K562 (cell line): ENCODE data around the gene CNDP2. TPM values are rescaled to one million over a fixed set of nuclear protein-coding genes. Genes with fewer than 3 reads are reported as not detected.

Source experiments
- ATAC-seq: fragments of 200-7000 bp; cut with Tn5 transposase; 3 replicates; pipeline ENCODE4 v1.9.1; 2020; ENCODE audit warnings: moderate library complexity
- BruUV-seq: library from RNA; stranded (reverse); fragments of 400-500 nt; replicated peaks from 2 replicates; lab custom pipeline; 2021; lab: Mats Ljungman, UMichigan
- CTCF ChIA-PET: fragments of 300-600 bp; formaldehyde crosslinking; extraction: SDS; loops from one replicate; lab custom pipeline; 2021; ENCODE audit warnings: low intra/inter-chr PET ratio; lab: Yijun Ruan, JAX
- POLR2A ChIA-PET: fragments of 300-600, 350-650 bp; sonication (Branson Sonifier 250); formaldehyde crosslinking; extraction: SDS; loops from one replicate; lab custom pipeline; 2021; ENCODE audit warnings: antibody characterized with exemption, inconsistent platforms; lab: Yijun Ruan, JAX
- DNase-seq, 4 experiments: peaks; one replicate each; pipeline versions ENCODE4 v3.0.0 to v3.0.0-alpha.2; 2011 to 2018; ENCODE audit warnings: low spot score in 3 of 4, mixed read lengths in 3 of 4; ENCODE audit errors: extremely low read depth in 1 of 4
- FAIRE-seq: peaks from 2 replicates; lab custom pipeline; 2011; peaks lifted over from hg19 to GRCh38; lab: Jason Lieb, UNC
- H2AFZ ChIP-seq: 2 replicates; pipeline ENCODE4 v1.6.0; 2011; ENCODE audit warnings: low read depth, low read length, control low read depth, inconsistent platforms
- H3K27ac ChIP-seq: fragments of 200-600 bp; 3 replicates; pipeline ENCODE4 v1.8.0; 2011; ENCODE audit warnings: low read depth, mild to moderate bottlenecking, control low read depth, inconsistent platforms, low read length, moderate library complexity, mixed read lengths; ENCODE audit errors: extremely low read depth
- H3K27me3 ChIP-seq, 2 experiments: fragments of 300-600 bp in 1 of 2; 2 replicates in 1 of 2; 3 replicates in 1 of 2; pipeline versions ENCODE4 v1.6.0 to v1.8.0; 2011; ENCODE audit warnings: inconsistent platforms in 2 of 2, low read length in 2 of 2, mild to moderate bottlenecking in 1 of 2, mixed read lengths in 1 of 2, moderate library complexity in 1 of 2; ENCODE audit not compliant: control insufficient read depth in 2 of 2, insufficient read depth in 2 of 2
- H3K36me3 ChIP-seq: fragments of 300-600 bp; 3 replicates; pipeline ENCODE4 v1.8.0; 2011; ENCODE audit warnings: mild to moderate bottlenecking, low read length, inconsistent platforms; ENCODE audit not compliant: control insufficient read depth, insufficient read depth
- H3K4me1 ChIP-seq, 2 experiments: fragments of 200-600 bp in 1 of 2; replicated peaks in 1 of 2; 2 replicates in 1 of 2; 3 replicates in 1 of 2; pipeline versions ENCODE4 v1.5.1 to v1.8.0; 2011; ENCODE audit warnings: inconsistent platforms in 2 of 2, low read length in 2 of 2, mild to moderate bottlenecking in 1 of 2, mixed read lengths in 1 of 2, moderate library complexity in 1 of 2; ENCODE audit not compliant: control insufficient read depth in 2 of 2, insufficient read depth in 2 of 2
- H3K4me2 ChIP-seq: 2 replicates; pipeline ENCODE4 v1.6.1; 2011; ENCODE audit warnings: low read length, control low read depth, inconsistent platforms, mixed read lengths; ENCODE audit not compliant: insufficient read depth
- H3K4me3 ChIP-seq: fragments of 200-600 bp; sonication (generic), shearing (Covaris generic); 2 replicates; pipeline ENCODE4 v1.5.1; 2016; ENCODE audit warnings: control low read depth, inconsistent platforms
- H3K79me2 ChIP-seq: fragments of 200-600 bp; 3 replicates; pipeline ENCODE4 v1.8.0; 2011; ENCODE audit warnings: low read length, inconsistent platforms; ENCODE audit not compliant: control insufficient read depth, insufficient read depth
- H3K9ac ChIP-seq, 2 experiments: 2 replicates each; pipeline versions ENCODE4 v1.6.0 to v1.6.1; 2011; ENCODE audit warnings: low read depth in 2 of 2, low read length in 2 of 2, control low read depth in 1 of 2, inconsistent platforms in 1 of 2, mild to moderate bottlenecking in 1 of 2, mixed read lengths in 1 of 2; ENCODE audit not compliant: insufficient read depth in 1 of 2
- H3K9me1 ChIP-seq: one replicate; pipeline ENCODE4 v1.6.0; 2011; ENCODE audit warnings: inconsistent platforms, mild to moderate bottlenecking, low read length, moderate library complexity; ENCODE audit not compliant: control insufficient read depth, insufficient read depth
- H3K9me3 ChIP-seq: replicated peaks from 2 replicates; pipeline ENCODE4 v1.5.1; 2011; ENCODE audit warnings: low read depth, low read length, inconsistent platforms; ENCODE audit not compliant: control insufficient read depth, insufficient read depth
- H4K20me1 ChIP-seq: replicated peaks from 2 replicates; pipeline ENCODE4 v1.6.1; 2011; ENCODE audit warnings: low read length, inconsistent platforms, mixed read lengths; ENCODE audit not compliant: control insufficient read depth, insufficient read depth
- CCNT2 ChIP-seq: IDR thresholded peaks from 2 replicates; pipeline ENCODE4 v1.6.1; 2011; ENCODE audit warnings: borderline replicate concordance, low read depth, mild to moderate bottlenecking, moderate library complexity, mixed read lengths, low read length; ENCODE audit not compliant: insufficient read length; ENCODE audit errors: extremely low read depth
- CREBBP ChIP-seq: IDR thresholded peaks from one replicate; pipeline ENCODE4 v1.6.1; 2012; ENCODE audit warnings: low read depth, mild to moderate bottlenecking, control low read depth, inconsistent platforms, low read length
- FOXK1 ChIP-seq: sonication (generic); formaldehyde crosslinking; IDR thresholded peaks from 2 replicates; pipeline ENCODE4 v1.8.0; 2022; ENCODE audit warnings: missing genetic modification reagents, mild to moderate bottlenecking, borderline replicate concordance
- REST ChIP-seq, 2 experiments: fragments of 450-650 bp; formaldehyde crosslinking in 1 of 2; IDR thresholded peaks; 2 replicates each; pipeline versions ENCODE4 v1.4.0 to v1.6.1; 2014 to 2020; ENCODE audit warnings: mild to moderate bottlenecking in 2 of 2, borderline replicate concordance in 1 of 2, low read depth in 1 of 2
- WGBS: fragments of 100-300 bp; shearing (Covaris generic); methylation state at CpG from one replicate; pipeline ENCODE4 v1.1.6; 2016; ENCODE audit warnings: low coverage, mixed read lengths; ENCODE audit not compliant: insufficient coverage; ENCODE audit errors: missing lambda C conversion rate; 5-methylcytosine and 5-hydroxymethylcytosine counted together
- in situ Hi-C: fragments of 300-500 bp; cut with MboI; formaldehyde crosslinking; loops from 4 replicates; pipeline ENCODE4 v1.15.0; 2018; ENCODE audit warnings: inconsistent platforms, mixed read lengths
- intact Hi-C: fragments of 100-400 bp; cut with micrococcal nuclease; formaldehyde crosslinking; loops from 2 replicates; pipeline ENCODE4 v1.14.2; 2022
- polyA plus RNA-seq, 8 experiments: library from polyadenylated mRNA; depleted of rRNA in 4 of 8; stranded (reverse) in 5 of 8; unstranded in 3 of 8; fragments of >200 nt; fragmentation: Nextera tagmentation in 2 of 8; fragmentation: Illumina TruSeq in 1 of 8; extraction: Ambion mirVana in 2 of 8; extraction: Trizol in 1 of 8; gene quantifications; 2 replicates each; pipeline versions ENCODE4 v1.2.1 to v1.2.3, GENCODE V29; 2011 to 2014; ENCODE audit warnings: inconsistent platforms in 1 of 8, missing spikeins in 1 of 8
- total RNA-seq, 7 experiments: library from RNA; depleted of rRNA in 6 of 7; stranded (reverse); fragments of >200 nt in 6 of 7; fragmentation: Illumina TruSeq in 2 of 7; extraction: Trizol in 2 of 7; gene quantifications; 2 replicates each; pipeline versions ENCODE4 v1.2.1 to v1.2.3, GENCODE V29; 2011 to 2021; ENCODE audit warnings: low replicate concordance in 1 of 7

CNDP2 gene
- total and polyA plus RNA-seq, 9 of the 15 experiments (the other 6 are each of a cell fraction or from before 2014, with no cell fraction given) = 34.1 to 128 (median 53.8) TPM

GRCh38 chr18:74498712-74499627 is 2.8 kb downstream of the CNDP2 start:
- H3K79me2 ChIP-seq = peaks cover 44% of the 10 kb centered on the region
- H3K27ac ChIP-seq = peak overlapping the region; percentile 63
- H3K27me3 ChIP-seq = no peaks in the 10 kb centered on the region
- in situ Hi-C loops = no loop called here
- CTCF ChIA-PET = no interaction called here
- H3K9me1 ChIP-seq = no peaks in the 10 kb centered on the region
- H3K4me2 ChIP-seq = peak overlapping the region; percentile 78
- H3K4me1 ChIP-seq = peaks cover 13 to 19% of the 10 kb centered on the region in 2 experiments; a peak in 4 of 5 replicates
- no peaks in the 10 kb centered on the region for H4K20me1 ChIP-seq
- intact Hi-C loops = loop anchor here (5.0 kb wide), 2 partner anchors 53 to 1237 kb away; no protein-coding TSS in a partner anchor
- H3K36me3 ChIP-seq = peaks cover 51% of the 10 kb centered on the region; the same call in 2 of the 3 replicates
- H3K9ac ChIP-seq = peak overlapping the region; percentile 37 to 44; a peak in 3 of 4 replicates
- no TSS peak for BruUV-seq
- DNase-seq = peak in 3 of 4 experiments; percentile 31 to 78 (median 65)
- H3K9me3 ChIP-seq = no peaks in the 10 kb centered on the region
- POLR2A ChIA-PET = interaction anchor here (0.5 to 1.3 kb wide), 6 partner anchors 9 to 326 kb away, joined by 3 read pairs; no protein-coding TSS in a partner anchor
- peak; percentile 84 for FAIRE-seq
- peak overlapping the region; percentile 37 for H2AFZ ChIP-seq
- 27% methylated on average over 13 of the region's 14 CpGs for WGBS
- peak overlapping the region; percentile 15 for H3K4me3 ChIP-seq
- peak; percentile 60 for ATAC-seq
- TF ChIP-seq CREBBP = no peak
- TF ChIP-seq FOXK1 (CRISPR knock-in tag) = no peak
- no peak for TF ChIP-seq REST (IDR thresholded peaks at IDR 0.05; ENCODE audit: borderline replicate concordance)
- TF ChIP-seq REST (CRISPR knock-in tag; IDR thresholded peaks at IDR 0.05; ENCODE audit: low read depth) = no peak
- no peak for TF ChIP-seq CCNT2
